Measurements from ENCODE around the gene ELP4.

The ELP4 gene

GRCh38 chr11:31676280-31676982, 166.9 kb downstream of the ELP4 start:
- TF ChIP-seq MAX (IDR thresholded peaks at IDR 0.05; ENCODE audit: low read depth, low read length), result no peak
- TF ChIP-seq CTCF (IDR thresholded peaks at IDR 0.05; ENCODE audit: low read depth, low read length), result no peak
- no peak for TF ChIP-seq MYC (IDR thresholded peaks at IDR 0.05; ENCODE audit: low read depth, low read length)
- TF ChIP-seq POLR2A (IDR thresholded peaks at IDR 0.05; ENCODE audit: extremely low read depth, insufficient read length), result no peak
- DNase-seq (ENCODE audit: low read depth), result no peak
- H3K4me3 ChIP-seq (ENCODE audit: low read depth, low read length), result no peak overlapping the region

- DNase-seq (ENCODE audit: low read depth), result no peak
- TF ChIP-seq CTCF (IDR thresholded peaks at IDR 0.05; ENCODE audit: low read depth, low read length), result no peak
- no peak for TF ChIP-seq MYC (IDR thresholded peaks at IDR 0.05; ENCODE audit: low read depth, low read length)
- no peak for TF ChIP-seq MAX (IDR thresholded peaks at IDR 0.05; ENCODE audit: low read depth, low read length)
- no peak for TF ChIP-seq POLR2A (IDR thresholded peaks at IDR 0.05; ENCODE audit: extremely low read depth, insufficient read length)
- H3K4me3 ChIP-seq (ENCODE audit: low read depth, low read length), result no peak overlapping the region
Measured at GRCh38 chr11:31680770-31681169, 171.2 kb downstream of the ELP4 start.

- TF ChIP-seq POLR2A (IDR thresholded peaks at IDR 0.05; ENCODE audit: extremely low read depth, insufficient read length), result no peak
- no peak for TF ChIP-seq MYC (IDR thresholded peaks at IDR 0.05; ENCODE audit: low read depth, low read length)
- TF ChIP-seq MAX (IDR thresholded peaks at IDR 0.05; ENCODE audit: low read depth, low read length), result no peak
- no peak for TF ChIP-seq CTCF (IDR thresholded peaks at IDR 0.05; ENCODE audit: low read depth, low read length)
- no peak overlapping the region for H3K4me3 ChIP-seq (ENCODE audit: low read depth, low read length)
- no peak for DNase-seq (ENCODE audit: low read depth)
Measured at GRCh38 chr11:31687256-31687655, 177.7 kb downstream of the ELP4 start.

GRCh38 chr11:31687861-31688260, 178.3 kb downstream of the ELP4 start:
- no peak overlapping the region for H3K4me3 ChIP-seq (ENCODE audit: low read depth, low read length)
- no peak for TF ChIP-seq MYC (IDR thresholded peaks at IDR 0.05; ENCODE audit: low read depth, low read length)
- no peak for TF ChIP-seq MAX (IDR thresholded peaks at IDR 0.05; ENCODE audit: low read depth, low read length)
- no peak for TF ChIP-seq CTCF (IDR thresholded peaks at IDR 0.05; ENCODE audit: low read depth, low read length)
- no peak for TF ChIP-seq POLR2A (IDR thresholded peaks at IDR 0.05; ENCODE audit: extremely low read depth, insufficient read length)
- DNase-seq (ENCODE audit: low read depth), result no peak

GRCh38 chr11:31689559-31689958, 180.0 kb downstream of the ELP4 start:
- H3K4me3 ChIP-seq (ENCODE audit: low read depth, low read length), result no peak overlapping the region
- no peak for TF ChIP-seq CTCF (IDR thresholded peaks at IDR 0.05; ENCODE audit: low read depth, low read length)
- TF ChIP-seq POLR2A (IDR thresholded peaks at IDR 0.05; ENCODE audit: extremely low read depth, insufficient read length), result no peak
- no peak for TF ChIP-seq MAX (IDR thresholded peaks at IDR 0.05; ENCODE audit: low read depth, low read length)
- no peak for TF ChIP-seq MYC (IDR thresholded peaks at IDR 0.05; ENCODE audit: low read depth, low read length)
- no peak for DNase-seq (ENCODE audit: low read depth)

All from NB4 (cell line).